Nephron (organoid): ENCODE results near the gene ZNF823.

ENCODE experiments used
- H3K27ac Mint-ChIP-seq, 3 experiments: 2 replicates each; pipeline ENCODE4 v1.8.0; 2020; ENCODE audit warnings: mixed read lengths in 3 of 3, mild to moderate bottlenecking in 2 of 3, moderate library complexity in 1 of 3
- H3K27me3 Mint-ChIP-seq: 2 replicates; pipeline ENCODE4 v1.8.0; 2021; ENCODE audit warnings: low read depth, mild to moderate bottlenecking, moderate library complexity, mixed read lengths
- H3K36me3 Mint-ChIP-seq: 2 replicates; pipeline ENCODE4 v1.8.0; 2020; ENCODE audit warnings: low read depth, mixed read lengths
- H3K4me1 Mint-ChIP-seq: 2 replicates; pipeline ENCODE4 v1.8.0; 2020; ENCODE audit warnings: mixed read lengths
- H3K4me3 Mint-ChIP-seq, 3 experiments: 2 replicates each; pipeline ENCODE4 v1.8.0; 2020; ENCODE audit warnings: mild to moderate bottlenecking in 3 of 3, mixed read lengths in 3 of 3, moderate library complexity in 2 of 3
- H3K9me3 Mint-ChIP-seq: 2 replicates; pipeline ENCODE4 v1.8.0; 2020; ENCODE audit warnings: mixed read lengths
- CTCF ChIP-seq, 3 experiments: fragments of 200-600 bp; sonication (generic); IDR thresholded peaks; one replicate each; pipeline ENCODE4 v1.5.0; 2021; ENCODE audit warnings: antibody characterized with exemption in 3 of 3; ENCODE audit not compliant: unreplicated experiment in 3 of 3

The ZNF823 gene

GRCh38 chr19:11738746-11739620 lies at the start of gene ZNF823:
Gene ZNF823, minus strand, starts transcription at chr19:11738946. Its CDS starts 127 bp downstream, at chr19:11738819.
- Mint-ChIP-seq H3K4me1 (peaks cover 10% of the 10 kb centered on the region), H3K9me3 (peaks cover 3% of the 10 kb centered on the region), H3K4me3 (peak within 1 kb of the TSS; percentile 99 to 100 (median 100)), H3K27me3 (peaks cover 3% of the 10 kb centered on the region), H3K36me3 (peaks cover 19% of the 10 kb centered on the region), H3K27ac (peak within 1 kb of the TSS; percentile 90 to 97 (median 95))
- no peak for TF ChIP-seq CTCF (IDR thresholded peaks at IDR 0.05; ENCODE audit: unreplicated experiment in 3 of 3)

GRCh38 chr19:11787536-11787935 lies 48.8 kb upstream of the ZNF823 start:
- Mint-ChIP-seq H3K27ac (no peak overlapping the region), H3K27me3 (no peaks in the 10 kb centered on the region), H3K9me3 (peaks cover 57% of the 10 kb centered on the region), H3K4me3 (no peak overlapping the region), H3K4me1 (no peaks in the 10 kb centered on the region), H3K36me3 (peaks cover 36% of the 10 kb centered on the region)
- TF ChIP-seq CTCF (IDR thresholded peaks at IDR 0.05; ENCODE audit: unreplicated experiment in 3 of 3), result no peak

- Mint-ChIP-seq H3K4me3 (no peak overlapping the region), H3K4me1 (no peaks in the 10 kb centered on the region), H3K36me3 (peaks cover 64% of the 10 kb centered on the region), H3K27me3 (no peaks in the 10 kb centered on the region), H3K9me3 (peaks cover 70% of the 10 kb centered on the region), H3K27ac (no peak overlapping the region)
- TF ChIP-seq CTCF (IDR thresholded peaks at IDR 0.05; ENCODE audit: unreplicated experiment in 3 of 3), result no peak
Observed at GRCh38 chr19:11784356-11784755, 45.6 kb upstream of the ZNF823 start.

GRCh38 chr19:11783767-11784166 lies 45.0 kb upstream of the ZNF823 start:
- H3K4me3 Mint-ChIP-seq, result no peak overlapping the region
- no peaks in the 10 kb centered on the region for H3K4me1 Mint-ChIP-seq
- no peak for TF ChIP-seq CTCF (IDR thresholded peaks at IDR 0.05; ENCODE audit: unreplicated experiment in 3 of 3)
- H3K27me3 Mint-ChIP-seq, result no peaks in the 10 kb centered on the region
- H3K9me3 Mint-ChIP-seq, result peaks cover 67% of the 10 kb centered on the region
- H3K36me3 Mint-ChIP-seq, result peaks cover 70% of the 10 kb centered on the region
- H3K27ac Mint-ChIP-seq, result no peak overlapping the region

GRCh38 chr19:11781295-11782057 lies 42.7 kb upstream of the ZNF823 start:
- peaks cover 88% of the 10 kb centered on the region for H3K36me3 Mint-ChIP-seq
- H3K27me3 Mint-ChIP-seq, result no peaks in the 10 kb centered on the region
- H3K4me3 Mint-ChIP-seq, result no peak overlapping the region
- no peak overlapping the region for H3K27ac Mint-ChIP-seq
- H3K4me1 Mint-ChIP-seq, result no peaks in the 10 kb centered on the region
- peaks cover 65% of the 10 kb centered on the region for H3K9me3 Mint-ChIP-seq
- no peak for TF ChIP-seq CTCF (IDR thresholded peaks at IDR 0.05; ENCODE audit: unreplicated experiment in 3 of 3)
